Lung (tissue), 12 donors: ENCODE measurements around the gene EIF4EBP2. TPM values are rescaled to one million over a fixed set of nuclear protein-coding genes. Genes with fewer than 3 reads are reported as not detected.

ENCODE experiments used
- ATAC-seq: fragments of 200-7000 bp; cut with Tn5 transposase; one replicate; pipeline ENCODE4 v1.9.1; 2020; ENCODE audit warnings: moderate number of reproducible peaks; ENCODE audit not compliant: insufficient read depth, low FRiP score
- DNase-seq, 3 donors: peaks; one replicate each; pipeline ENCODE4 v3.0.0-alpha.2; 2013 to 2017
- H3K27ac ChIP-seq, 2 donors: one replicate each; pipeline ENCODE4 v1.5.1; 2013; ENCODE audit warnings: mild to moderate bottlenecking in 2 of 2, moderate library complexity in 2 of 2, control low read depth in 1 of 2, inconsistent platforms in 1 of 2, low read depth in 1 of 2, low read length in 1 of 2
- H3K27me3 ChIP-seq, 3 donors: one replicate each; pipeline ENCODE4 v1.5.1; 2013; ENCODE audit warnings: low read length in 2 of 3; ENCODE audit not compliant: control insufficient read depth in 3 of 3, insufficient read depth in 3 of 3
- H3K36me3 ChIP-seq, 4 donors: one replicate each; pipeline ENCODE4 v1.5.1; 2013; ENCODE audit warnings: low read length in 4 of 4, mild to moderate bottlenecking in 1 of 4, moderate library complexity in 1 of 4; ENCODE audit not compliant: control insufficient read depth in 4 of 4, insufficient read depth in 4 of 4
- H3K4me1 ChIP-seq, 5 donors: one replicate each; pipeline ENCODE4 v1.5.1; 2013; ENCODE audit warnings: low read length in 5 of 5, mild to moderate bottlenecking in 2 of 5, moderate library complexity in 1 of 5; ENCODE audit not compliant: control insufficient read depth in 5 of 5, insufficient read depth in 5 of 5
- H3K4me3 ChIP-seq: one replicate; pipeline ENCODE4 v1.5.1; 2013; ENCODE audit warnings: mild to moderate bottlenecking, control low read depth, moderate library complexity
- H3K9ac ChIP-seq, 2 donors: one replicate each; pipeline ENCODE4 v1.5.1; 2013; ENCODE audit warnings: low read length in 2 of 2, control low read depth in 1 of 2; ENCODE audit not compliant: insufficient read depth in 1 of 2
- H3K9me3 ChIP-seq, 4 donors: one replicate each; pipeline ENCODE4 v1.5.1; 2013; ENCODE audit warnings: low read length in 3 of 4, mild to moderate bottlenecking in 1 of 4, moderate library complexity in 1 of 4; ENCODE audit not compliant: control insufficient read depth in 4 of 4, insufficient read depth in 3 of 4
- CTCF ChIP-seq: IDR thresholded peaks from 2 replicates; pipeline ENCODE4 v1.5.1; 2012; ENCODE audit warnings: mild to moderate bottlenecking; ENCODE audit errors: control extremely low read depth, extremely low read depth
- WGBS, 2 donors: extraction: QIAGEN DNeasy Blood & Tissue Kit; methylation state at CpG; one replicate each; pipeline ENCODE4 v1.1.7; 2013; 5-methylcytosine and 5-hydroxymethylcytosine counted together
- polyA plus RNA-seq, 2 donors: library from polyadenylated mRNA; stranded (reverse); fragments of 200-250 nt; gene quantifications; one replicate each; pipeline ENCODE4 v1.2.1, GENCODE V29; 2013
- total RNA-seq, 2 donors: library from RNA; depleted of rRNA in 1 of 2; stranded (reverse); fragments of >200 nt in 1 of 2; gene quantifications; one replicate each; pipeline ENCODE4 v1.2.1, GENCODE V29; 2014 to 2021
- donor health status: control.
- donor health status: control.
- donor health status: Bipolar disorder and iron deficiency.
- donor health status: healthy.
- donor health status: DM: yes; HTN: yes; CAD: no.

EIF4EBP2 gene
- total and polyA plus RNA-seq, 4 donors: 21.8 to 63.3 (median 41.3) TPM

GRCh38 chr10:70465832-70466231 lies 61.9 kb downstream of the EIF4EBP2 start:
- TF ChIP-seq CTCF: no peak
- no peaks in the 10 kb centered on the region for H3K27me3 ChIP-seq
- 85 to 93% methylated on average over 2 of the region's 2 CpGs for WGBS, 2 donors
- no peak overlapping the region for H3K9ac ChIP-seq
- no peaks in the 10 kb centered on the region for H3K36me3 ChIP-seq
- no peak overlapping the region for H3K27ac ChIP-seq
- no peak for ATAC-seq
- H3K4me1 ChIP-seq: peaks cover 0 to 22% (median 3%) of the 10 kb centered on the region in 5 donors
- H3K4me3 ChIP-seq: no peak overlapping the region
- no peak for DNase-seq
- H3K9me3 ChIP-seq: no peaks in the 10 kb centered on the region

- 78 to 89% methylated on average over 3 of the region's 3 CpGs for WGBS, 2 donors
- no peak for DNase-seq
Observed at GRCh38 chr10:70466951-70467350, 63.0 kb downstream of the EIF4EBP2 start.

GRCh38 chr10:70472799-70473454 lies 69.0 kb downstream of the EIF4EBP2 start:
- WGBS, 2 donors: 82 to 85% methylated on average over 8 of the region's 8 CpGs
- no peak for TF ChIP-seq CTCF
- no peaks in the 10 kb centered on the region for H3K36me3 ChIP-seq
- ATAC-seq: no peak
- peaks cover 0 to 32% (median 4%) of the 10 kb centered on the region in 5 donors for H3K4me1 ChIP-seq
- no peaks in the 10 kb centered on the region for H3K9me3 ChIP-seq
- no peak overlapping the region for H3K27ac ChIP-seq
- peaks cover 0 to 5% (median 2%) of the 10 kb centered on the region in 3 donors for H3K27me3 ChIP-seq
- no peak overlapping the region for H3K4me3 ChIP-seq
- H3K9ac ChIP-seq: no peak overlapping the region
- no peak for DNase-seq

More at GRCh38 chr10:70466951-70467350, 63.0 kb downstream of the EIF4EBP2 start:
- Histone ChIP-seq H3K27ac (no peak overlapping the region), H3K4me3 (no peak overlapping the region), H3K9ac (no peak overlapping the region), H3K27me3 (peaks cover 0 to 2% (median 0%) of the 10 kb centered on the region in 3 donors), H3K36me3 (no peaks in the 10 kb centered on the region), H3K9me3 (no peaks in the 10 kb centered on the region), H3K4me1 (peaks cover 3 to 22% (median 4%) of the 10 kb centered on the region in 5 donors)
- no peak for ATAC-seq
- no peak for TF ChIP-seq CTCF

GRCh38 chr10:70474780-70475179 lies 70.8 kb downstream of the EIF4EBP2 start:
- H3K27ac ChIP-seq: no peak overlapping the region
- H3K9me3 ChIP-seq: no peaks in the 10 kb centered on the region

More at GRCh38 chr10:70474780-70475179, 70.8 kb downstream of the EIF4EBP2 start:
- 87 to 90% methylated on average over 2 of the region's 2 CpGs for WGBS, 2 donors
- ATAC-seq (no peak), DNase-seq (no peak)
- Histone ChIP-seq H3K36me3 (no peaks in the 10 kb centered on the region), H3K4me1 (peaks cover 0 to 33% (median 5%) of the 10 kb centered on the region in 5 donors), H3K27me3 (peaks cover 0 to 5% (median 2%) of the 10 kb centered on the region in 3 donors), H3K4me3 (no peak overlapping the region), H3K9ac (no peak overlapping the region)
- no peak for TF ChIP-seq CTCF
